HEK293 (cell line): ENCODE data around the gene LLGL1.

Source experiments
- CTCF ChIA-PET: fragments of 350-600 bp; formaldehyde crosslinking; extraction: SDS; loops from one replicate; lab custom pipeline; 2021; ENCODE audit warnings: antibody characterized with exemption; lab: Yijun Ruan, JAX
- POLR2A ChIA-PET: fragments of 300-600 bp; formaldehyde crosslinking; extraction: SDS; loops from one replicate; lab custom pipeline; 2020; ENCODE audit warnings: antibody characterized with exemption, inconsistent platforms; lab: Yijun Ruan, JAX
- H3K27ac ChIP-seq: fragments of 200-500 bp; sonication (Bioruptor generic); 2 replicates; pipeline ENCODE4 v1.5.1; 2014; ENCODE audit warnings: low read depth, low read length, control low read depth, inconsistent platforms; ENCODE audit errors: extremely low read depth
- H3K36me3 ChIP-seq, 2 experiments: fragments of 200-500 bp in 1 of 2; sonication (Bioruptor generic) in 1 of 2; 1 replicate in 1 of 2; 2 replicates in 1 of 2; pipeline ENCODE4 v1.5.1; 2014 to 2017; ENCODE audit warnings: inconsistent platforms in 2 of 2, low read length in 2 of 2; ENCODE audit not compliant: control insufficient read depth in 2 of 2, insufficient read depth in 1 of 2
- H3K4me1 ChIP-seq: fragments of 200-500 bp; sonication (Bioruptor generic); 2 replicates; pipeline ENCODE4 v1.5.1; 2014; ENCODE audit warnings: mild to moderate bottlenecking, low read length, inconsistent platforms; ENCODE audit not compliant: control insufficient read depth, insufficient read depth
- H3K4me3 ChIP-seq: 2 replicates; pipeline ENCODE4 v1.5.1; 2011; ENCODE audit warnings: low read depth, mild to moderate bottlenecking, control low read depth, low read length, moderate library complexity
- H3K9me3 ChIP-seq: fragments of 200-500 bp; sonication (Bioruptor generic); 2 replicates; pipeline ENCODE4 v1.5.1; 2014; ENCODE audit warnings: low read depth, low read length, inconsistent platforms; ENCODE audit not compliant: control insufficient read depth, insufficient read depth
- EGR2 ChIP-seq: fragments of 450-650 bp; formaldehyde crosslinking; IDR thresholded peaks from 2 replicates; pipeline ENCODE4 v1.5.1; 2016; ENCODE audit warnings: low read depth, missing biosample characterization, missing genetic modification characterization
- HIC1 ChIP-seq: fragments of 450-650 bp; formaldehyde crosslinking; IDR thresholded peaks from 2 replicates; pipeline ENCODE4 v1.5.1; 2016; ENCODE audit warnings: missing biosample characterization, missing genetic modification characterization
- KLF1 ChIP-seq: fragments of 450-650 bp; formaldehyde crosslinking; IDR thresholded peaks from 2 replicates; pipeline ENCODE4 v1.5.1; 2016; ENCODE audit warnings: missing biosample characterization, missing genetic modification characterization
- KLF17 ChIP-seq: fragments of 450-650 bp; formaldehyde crosslinking; IDR thresholded peaks from 2 replicates; pipeline ENCODE4 v1.5.1; 2016; ENCODE audit warnings: missing biosample characterization, missing genetic modification characterization
- KLF8 ChIP-seq: fragments of 450-650 bp; formaldehyde crosslinking; IDR thresholded peaks from 2 replicates; pipeline ENCODE4 v1.5.1; 2016; ENCODE audit warnings: missing biosample characterization, missing genetic modification characterization
- MEIS1 ChIP-seq: sonication (generic); formaldehyde crosslinking; IDR thresholded peaks from 2 replicates; pipeline ENCODE4 v1.8.1; 2022; ENCODE audit warnings: missing genetic modification reagents, mild to moderate bottlenecking, borderline replicate concordance
- MYNN ChIP-seq: fragments of 450-650 bp; formaldehyde crosslinking; IDR thresholded peaks from 2 replicates; pipeline ENCODE4 v1.5.1; 2016; ENCODE audit warnings: missing biosample characterization, missing genetic modification characterization, borderline replicate concordance
- PBX3 ChIP-seq: sonication (generic); formaldehyde crosslinking; IDR thresholded peaks from 2 replicates; pipeline ENCODE4 v1.8.1; 2022; ENCODE audit warnings: mild to moderate bottlenecking, moderate library complexity, missing genetic modification reagents
- PRDM2 ChIP-seq: fragments of 450-650 bp; formaldehyde crosslinking; IDR thresholded peaks from 2 replicates; pipeline ENCODE4 v1.5.1; 2016; ENCODE audit warnings: missing biosample characterization, missing genetic modification characterization, borderline replicate concordance
- SCRT2 ChIP-seq: fragments of 450-650 bp; formaldehyde crosslinking; IDR thresholded peaks from 2 replicates; pipeline ENCODE4 v1.5.1; 2016; ENCODE audit warnings: missing biosample characterization, missing genetic modification characterization
- SP2 ChIP-seq: fragments of 450-650 bp; formaldehyde crosslinking; IDR thresholded peaks from 2 replicates; pipeline ENCODE4 v1.5.1; 2016; ENCODE audit warnings: missing biosample characterization, missing genetic modification characterization
- SP3 ChIP-seq: fragments of 450-650 bp; formaldehyde crosslinking; IDR thresholded peaks from 2 replicates; pipeline ENCODE4 v1.5.1; 2016; ENCODE audit warnings: missing biosample characterization, missing genetic modification characterization
- ZBTB17 ChIP-seq: fragments of 450-650 bp; formaldehyde crosslinking; IDR thresholded peaks from 2 replicates; pipeline ENCODE4 v1.5.1; 2016; ENCODE audit warnings: missing biosample characterization, missing genetic modification characterization
- ZFHX2 ChIP-seq: fragments of 450-650 bp; formaldehyde crosslinking; conservative IDR thresholded peaks from 2 replicates; pipeline ENCODE4 v1.5.1; 2016; ENCODE audit warnings: missing biosample characterization, missing genetic modification characterization
- ZNF121 ChIP-seq: fragments of 450-650 bp; formaldehyde crosslinking; IDR thresholded peaks from 2 replicates; pipeline ENCODE4 v1.5.1; 2016; ENCODE audit warnings: missing biosample characterization, missing genetic modification characterization
- ZNF391 ChIP-seq: fragments of 450-650 bp; formaldehyde crosslinking; IDR thresholded peaks from 2 replicates; pipeline ENCODE4 v1.5.1; 2016; ENCODE audit warnings: low read depth, missing biosample characterization, missing genetic modification characterization, borderline replicate concordance
- ZNF501 ChIP-seq: fragments of 450-650 bp; formaldehyde crosslinking; IDR thresholded peaks from 2 replicates; pipeline ENCODE4 v1.5.1; 2016; ENCODE audit warnings: missing biosample characterization, missing genetic modification characterization
- ZNF513 ChIP-seq: fragments of 450-650 bp; IDR thresholded peaks from 2 replicates; pipeline ENCODE4 v1.5.1; 2018; ENCODE audit warnings: missing biosample characterization, missing genetic modification characterization
- ZNF580 ChIP-seq: fragments of 450-650 bp; formaldehyde crosslinking; IDR thresholded peaks from 2 replicates; pipeline ENCODE4 v1.5.1; 2016; ENCODE audit warnings: missing biosample characterization, missing genetic modification characterization
- ZNF626 ChIP-seq: fragments of 450-650 bp; sonication (Bioruptor Pico); formaldehyde crosslinking; IDR thresholded peaks from 2 replicates; pipeline ENCODE4 v1.5.1; 2018; ENCODE audit warnings: missing biosample characterization, missing genetic modification characterization, inconsistent platforms
- ZNF660 ChIP-seq: fragments of 450-650 bp; IDR thresholded peaks from 2 replicates; pipeline ENCODE4 v1.5.1; 2018; ENCODE audit warnings: missing biosample characterization, mild to moderate bottlenecking, missing genetic modification characterization
- ZNF747 ChIP-seq: fragments of 450-650 bp; formaldehyde crosslinking; IDR thresholded peaks from 2 replicates; pipeline ENCODE4 v1.5.1; 2016; ENCODE audit warnings: missing biosample characterization, missing genetic modification characterization
- ZNF768 ChIP-seq: fragments of 450-650 bp; formaldehyde crosslinking; IDR thresholded peaks from 2 replicates; pipeline ENCODE4 v1.5.1; 2018; ENCODE audit warnings: missing biosample characterization, mild to moderate bottlenecking, missing genetic modification characterization
- ZNF830 ChIP-seq: fragments of 450-650 bp; IDR thresholded peaks from 2 replicates; pipeline ENCODE4 v1.5.0; 2018; ENCODE audit warnings: missing biosample characterization, missing genetic modification characterization, low read depth, mild to moderate bottlenecking, moderate library complexity
- ZSCAN30 ChIP-seq: fragments of 450-650 bp; IDR thresholded peaks from 2 replicates; pipeline ENCODE4 v1.5.1; 2018; ENCODE audit warnings: missing biosample characterization, mild to moderate bottlenecking, missing genetic modification characterization, moderate library complexity

The LLGL1 gene

GRCh38 chr17:18257982-18258355 is 32.5 kb downstream of the LLGL1 start:
- POLR2A ChIA-PET: interaction anchor here (0.8 to 1.4 kb wide), 4 partner anchors 10 to 57 kb away, joined by 3 to 4 read pairs (median 4); partner anchors contain the start of genes SMCR8 and TOP3A
- H3K36me3 ChIP-seq: peaks cover 5 to 48% of the 10 kb centered on the region in 2 experiments
- CTCF ChIA-PET: interaction anchor here (0.6 to 0.7 kb wide), 2 partner anchors 10 to 80 kb away, joined by 3 read pairs; no protein-coding TSS in a partner anchor

More at GRCh38 chr17:18257982-18258355, 32.5 kb downstream of the LLGL1 start:
- peak overlapping the region; percentile 83 for H3K4me3 ChIP-seq
- H3K27ac ChIP-seq: peak overlapping the region; percentile 96
- H3K4me1 ChIP-seq: peaks cover 12% of the 10 kb centered on the region
- H3K9me3 ChIP-seq: no peaks in the 10 kb centered on the region
- no peak for TF ChIP-seq PRDM2
- TF ChIP-seq KLF8 (tag by site-specific recombination): peak; percentile 67; the same call in 1 of the 2 replicates
- no peak for TF ChIP-seq ZNF626
- no peak for TF ChIP-seq ZNF830 (tag by site-specific recombination)
- TF ChIP-seq ZFHX2 (tag by site-specific recombination): peak; percentile 33; the same call in 1 of the 2 replicates
- TF ChIP-seq SP2 (tag by site-specific recombination): peak; percentile 64
- 0 out of 2 replicates have a peak, but pooled peaks have one; percentile 73 for TF ChIP-seq HIC1 (tag by site-specific recombination)
- TF ChIP-seq ZNF660: no peak
- TF ChIP-seq KLF1 (tag by site-specific recombination): peak; percentile 28; the same call in 1 of the 2 replicates
- TF ChIP-seq PBX3: peak; percentile 70; the same call in 1 of the 2 replicates
- peak; percentile 66 for TF ChIP-seq ZBTB17 (tag by site-specific recombination)
- TF ChIP-seq SP3 (tag by site-specific recombination): peak; percentile 64; the same call in 1 of the 2 replicates
- no peak for TF ChIP-seq ZNF513 (tag by site-specific recombination)
- TF ChIP-seq ZNF391: no peak
- no peak for TF ChIP-seq SCRT2 (tag by site-specific recombination)
- peak; percentile 47; the same call in 1 of the 2 replicates for TF ChIP-seq ZNF501 (tag by site-specific recombination)
- TF ChIP-seq MEIS1 (CRISPR knock-in tag): no peak
- TF ChIP-seq ZNF580 (tag by site-specific recombination): no peak
- 0 out of 2 replicates have a peak, but pooled peaks have one; percentile 24 for TF ChIP-seq MYNN
- no peak; the same call in 1 of the 2 replicates for TF ChIP-seq EGR2
- peak; percentile 17; the same call in 1 of the 2 replicates for TF ChIP-seq KLF17
- TF ChIP-seq ZNF747: no peak
- no peak for TF ChIP-seq ZNF121 (tag by site-specific recombination)
- 0 out of 2 replicates have a peak, but pooled peaks have one; percentile 60 for TF ChIP-seq ZSCAN30
- TF ChIP-seq ZNF768 (tag by site-specific recombination): no peak
- TF ChIP-seq, all 188 proteins: peak for 12
